CD4-positive, alpha-beta T cell (primary cell): ENCODE measurements around the gene TUT7. TPM values are rescaled to one million over a fixed set of nuclear protein-coding genes. Genes with fewer than 3 reads are reported as not detected.

Experiments used
- ATAC-seq: fragments of 200-7000 bp; cut with Tn5 transposase; one replicate; pipeline ENCODE4 v1.10.0; 2022; ENCODE audit warnings: mild to moderate bottlenecking; ENCODE audit not compliant: poor library complexity
- CTCF ChIA-PET: fragments of 350-600 bp; sonication (Branson Sonifier 250); formaldehyde crosslinking; loops from one replicate; lab custom pipeline; 2021; ENCODE audit warnings: antibody characterized with exemption, inconsistent platforms; lab: Charles Lee
- POLR2A ChIA-PET: fragments of 350-600 bp; sonication (Branson Sonifier 250); formaldehyde crosslinking; loops from one replicate; lab custom pipeline; 2021; ENCODE audit warnings: antibody characterized with exemption, inconsistent platforms; lab: Charles Lee
- DNase-seq, 14 experiments: peaks; one replicate each; pipeline ENCODE4 v3.0.0-alpha.2; 2013 to 2020; ENCODE audit warnings: mixed read lengths in 2 of 14
- H3K27ac ChIP-seq, 2 donors: one replicate each; pipeline versions ENCODE4 v1.5.1 to v1.7.0; 2013; ENCODE audit warnings: low read length in 2 of 2, low read depth in 1 of 2, mild to moderate bottlenecking in 1 of 2
- H3K27me3 ChIP-seq, 2 experiments: 1 replicate in 1 of 2; 2 replicates in 1 of 2; pipeline versions ENCODE4 v1.6.1 to v1.7.0; 2013; ENCODE audit warnings: low read length in 2 of 2, control low read depth in 1 of 2, mild to moderate bottlenecking in 1 of 2, moderate library complexity in 1 of 2; ENCODE audit not compliant: insufficient read depth in 2 of 2, control insufficient read depth in 1 of 2
- H3K36me3 ChIP-seq: one replicate; pipeline ENCODE4 v1.6.1; 2013; ENCODE audit warnings: low read length, control low read depth; ENCODE audit not compliant: insufficient read depth
- H3K4me1 ChIP-seq: one replicate; pipeline ENCODE4 v1.6.1; 2013; ENCODE audit warnings: low read length, control low read depth; ENCODE audit not compliant: insufficient read depth
- H3K4me3 ChIP-seq: one replicate; pipeline ENCODE4 v1.5.1; 2013; ENCODE audit warnings: mild to moderate bottlenecking, low read length, moderate library complexity
- H3K9me3 ChIP-seq, 2 experiments: 1 replicate in 1 of 2; 2 replicates in 1 of 2; pipeline versions ENCODE4 v1.6.1 to v1.7.0; 2013; ENCODE audit warnings: low read length in 2 of 2, mild to moderate bottlenecking in 2 of 2, control low read depth in 1 of 2, moderate library complexity in 1 of 2; ENCODE audit not compliant: control insufficient read depth in 1 of 2, insufficient read depth in 1 of 2
- H3K27ac Mint-ChIP-seq: one replicate; pipeline ENCODE4 v1.8.0; 2020; ENCODE audit warnings: mixed read lengths
- H3K27me3 Mint-ChIP-seq: one replicate; pipeline ENCODE4 v1.8.0; 2021; ENCODE audit warnings: mixed read lengths
- H3K36me3 Mint-ChIP-seq: one replicate; pipeline ENCODE4 v1.8.0; 2021; ENCODE audit warnings: low read depth, mixed read lengths
- H3K4me1 Mint-ChIP-seq: one replicate; pipeline ENCODE4 v1.8.0; 2021; ENCODE audit warnings: low read depth, mixed read lengths
- H3K4me3 Mint-ChIP-seq: one replicate; pipeline ENCODE4 v1.8.0; 2020; ENCODE audit warnings: mild to moderate bottlenecking, mixed read lengths
- H3K9me3 Mint-ChIP-seq: one replicate; pipeline ENCODE4 v1.8.0; 2020; ENCODE audit warnings: mixed read lengths
- intact Hi-C, 2 experiments: fragments of 100-400 bp; cut with DNase I in 1 of 2; cut with micrococcal nuclease in 1 of 2; formaldehyde crosslinking; loops; one replicate each; pipeline versions ENCODE4 v1.15.1 to v1.9.0; 2023 to 2025; cut with DNase I, micrococcal nuclease
- total RNA-seq, 174 experiments: library from RNA in 2 of 174; stranded (reverse) in 2 of 174; gene quantifications; one replicate each; pipeline ENCODE4 v1.2.3 and lab custom pipeline; 2021 to 2026
- TF ChIP-seq, protein P1 (sequence below): fragments of 200-600 bp; IDR thresholded peaks from one replicate; pipeline ENCODE4 v1.8.0; 2022; ENCODE audit warnings: antibody characterized with exemption, mild to moderate bottlenecking

The TUT7 gene
- total RNA-seq, 2 experiments from 2014 or later, result 51.9 to 53.8 TPM

DNA sequence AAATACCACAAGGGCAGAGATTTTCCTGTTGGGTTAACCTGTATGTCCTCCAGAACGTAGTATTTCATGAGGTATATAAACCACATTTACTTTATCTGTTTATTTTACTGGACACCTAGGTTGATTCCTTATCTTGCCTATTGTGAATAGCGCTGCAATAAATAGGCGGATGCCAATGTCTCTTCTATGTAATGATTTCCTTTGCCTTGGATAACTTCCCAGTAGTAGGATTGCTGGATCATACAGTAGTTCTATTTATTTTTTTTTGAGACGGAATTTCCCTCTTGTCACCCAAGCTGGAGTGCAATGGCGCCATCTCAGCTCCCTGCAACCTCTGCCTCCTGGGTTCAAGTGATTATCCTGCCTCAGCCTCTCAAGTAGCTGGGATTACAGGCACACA is 15.6 kb upstream of the TUT7 start:
- H3K4me3 ChIP-seq, result no peak overlapping the region
- POLR2A ChIA-PET, result no interaction called here
- CTCF ChIA-PET, result no interaction called here
- H3K27me3 ChIP-seq, result peaks cover 0 to 6% of the 10 kb centered on the region in 2 experiments
- H3K4me1 ChIP-seq, result no peaks in the 10 kb centered on the region
- peaks cover 18 to 27% of the 10 kb centered on the region in 2 experiments for H3K9me3 ChIP-seq
- no peak overlapping the region for H3K27ac ChIP-seq
- Mint-ChIP-seq H3K36me3 (peaks cover 3% of the 10 kb centered on the region), H3K9me3 (peaks cover 10% of the 10 kb centered on the region), H3K4me3 (no peak overlapping the region), H3K4me1 (no peaks in the 10 kb centered on the region), H3K27ac (no peak overlapping the region), H3K27me3 (peaks cover 37% of the 10 kb centered on the region)
- no peaks in the 10 kb centered on the region for H3K36me3 ChIP-seq
- TF ChIP-seq, protein P1, sequence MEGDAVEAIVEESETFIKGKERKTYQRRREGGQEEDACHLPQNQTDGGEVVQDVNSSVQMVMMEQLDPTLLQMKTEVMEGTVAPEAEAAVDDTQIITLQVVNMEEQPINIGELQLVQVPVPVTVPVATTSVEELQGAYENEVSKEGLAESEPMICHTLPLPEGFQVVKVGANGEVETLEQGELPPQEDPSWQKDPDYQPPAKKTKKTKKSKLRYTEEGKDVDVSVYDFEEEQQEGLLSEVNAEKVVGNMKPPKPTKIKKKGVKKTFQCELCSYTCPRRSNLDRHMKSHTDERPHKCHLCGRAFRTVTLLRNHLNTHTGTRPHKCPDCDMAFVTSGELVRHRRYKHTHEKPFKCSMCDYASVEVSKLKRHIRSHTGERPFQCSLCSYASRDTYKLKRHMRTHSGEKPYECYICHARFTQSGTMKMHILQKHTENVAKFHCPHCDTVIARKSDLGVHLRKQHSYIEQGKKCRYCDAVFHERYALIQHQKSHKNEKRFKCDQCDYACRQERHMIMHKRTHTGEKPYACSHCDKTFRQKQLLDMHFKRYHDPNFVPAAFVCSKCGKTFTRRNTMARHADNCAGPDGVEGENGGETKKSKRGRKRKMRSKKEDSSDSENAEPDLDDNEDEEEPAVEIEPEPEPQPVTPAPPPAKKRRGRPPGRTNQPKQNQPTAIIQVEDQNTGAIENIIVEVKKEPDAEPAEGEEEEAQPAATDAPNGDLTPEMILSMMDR, result no peak
- intact Hi-C loops, result no loop called here
- DNase-seq (no peak), ATAC-seq (no peak)

DNA sequence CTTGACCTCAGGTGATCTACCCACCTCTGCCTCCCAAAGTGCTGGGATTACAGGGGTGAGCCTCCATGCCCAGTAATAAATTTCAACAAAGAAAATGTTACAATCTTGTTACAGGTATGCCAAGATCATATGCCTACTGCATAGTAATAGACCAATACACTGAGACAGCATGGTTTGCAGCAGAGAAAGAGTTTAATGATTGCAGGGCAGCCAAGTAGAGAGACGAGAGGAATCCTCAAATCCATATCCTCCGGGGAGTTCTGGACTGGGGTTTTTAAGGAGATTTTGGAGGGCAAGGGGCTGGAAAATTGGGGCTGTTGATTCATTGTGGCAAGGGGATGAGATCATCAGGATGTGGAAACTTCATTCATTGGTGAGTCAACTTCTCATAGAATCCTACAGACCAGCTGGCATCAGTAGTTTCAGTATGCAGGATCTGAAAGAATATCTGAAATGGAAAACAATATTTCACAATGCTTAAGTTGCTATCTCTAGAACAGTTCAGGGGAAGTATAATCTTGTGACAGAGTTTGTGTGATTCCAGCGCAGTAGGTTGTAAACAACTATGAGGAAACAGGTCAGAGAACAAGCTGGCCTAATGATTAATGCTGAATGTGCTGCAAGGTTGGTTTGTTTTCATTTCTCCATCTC is 14.8 kb upstream of the TUT7 start:
- H3K4me3 ChIP-seq, result no peak overlapping the region
- ATAC-seq (no peak), DNase-seq (peak in 2 of 14 experiments; percentile 53 to 64)
- H3K27me3 ChIP-seq, result peaks cover 0 to 6% of the 10 kb centered on the region in 2 experiments
- no peaks in the 10 kb centered on the region for H3K36me3 ChIP-seq
- H3K9me3 ChIP-seq, result peaks cover 18 to 27% of the 10 kb centered on the region in 2 experiments
- H3K4me1 ChIP-seq, result no peaks in the 10 kb centered on the region
- ChIA-PET POLR2A (no interaction called here), CTCF (no interaction called here)
- Mint-ChIP-seq H3K9me3 (peaks cover 10% of the 10 kb centered on the region), H3K27ac (no peak overlapping the region), H3K27me3 (peaks cover 31% of the 10 kb centered on the region), H3K36me3 (peaks cover 3% of the 10 kb centered on the region), H3K4me3 (no peak overlapping the region), H3K4me1 (no peaks in the 10 kb centered on the region)
- intact Hi-C loops, result no loop called here
- TF ChIP-seq, protein P1, result no peak
- no peak overlapping the region for H3K27ac ChIP-seq

DNA sequence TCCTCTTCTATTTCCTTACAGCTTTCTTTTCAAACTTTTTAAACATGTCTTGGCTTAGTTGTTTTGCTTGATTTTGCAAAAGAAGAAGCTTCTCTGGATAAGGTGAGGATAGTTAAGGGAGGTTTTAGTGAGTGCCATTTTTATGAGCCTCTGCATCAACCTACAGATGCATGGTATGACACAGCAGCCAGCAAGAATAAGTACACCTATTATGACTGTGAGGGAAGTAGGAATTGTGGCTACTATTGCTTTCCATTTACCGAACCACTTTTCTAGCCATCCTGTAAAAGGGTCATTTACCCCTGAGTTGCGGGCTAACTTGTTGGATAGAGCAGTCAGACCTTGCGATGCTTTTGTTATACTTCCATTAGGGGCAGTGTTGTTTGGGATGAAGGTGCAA is 7.0 kb upstream of the TUT7 start:
- no peaks in the 10 kb centered on the region for H3K4me1 ChIP-seq
- TF ChIP-seq, protein P1, result no peak
- no peaks in the 10 kb centered on the region for H3K9me3 ChIP-seq
- no peak overlapping the region for H3K4me3 ChIP-seq
- ChIA-PET CTCF (no interaction called here), POLR2A (no interaction called here)
- no peak overlapping the region for H3K4me3 Mint-ChIP-seq
- no peaks in the 10 kb centered on the region for H3K27me3 ChIP-seq
- peaks cover 5% of the 10 kb centered on the region for H3K4me1 Mint-ChIP-seq
- H3K36me3 Mint-ChIP-seq, result no peaks in the 10 kb centered on the region
- DNase-seq (no peak), ATAC-seq (no peak)
- no peak overlapping the region for H3K27ac Mint-ChIP-seq
- H3K36me3 ChIP-seq, result no peaks in the 10 kb centered on the region
- no peak overlapping the region for H3K27ac ChIP-seq
- peaks cover 3% of the 10 kb centered on the region for H3K9me3 Mint-ChIP-seq
- no peaks in the 10 kb centered on the region for H3K27me3 Mint-ChIP-seq
- intact Hi-C loops, result no loop called here
